MM.1S (cell line): ENCODE measurements around the gene SPRR1B.

ENCODE experiments used
- EZH2 ChIP-seq: fragments of 300-600 bp; sonication (generic); optimal IDR thresholded peaks from 2 replicates; pipeline ENCODE3; 2017; ENCODE audit warnings: low read depth, mild to moderate bottlenecking, antibody characterized with exemption, low read length, mixed read lengths
- EZH2phosphoT487 ChIP-seq: fragments of 300-600 bp; sonication (generic); IDR thresholded peaks from 2 replicates; pipeline ENCODE4 v1.6.1; 2018; ENCODE audit warnings: antibody characterized with exemption, low read length
- TF ChIP-seq, protein P1 (sequence below): fragments of 300-600 bp; sonication (generic); IDR thresholded peaks from 2 replicates; pipeline ENCODE4 v1.5.1; 2016; ENCODE audit warnings: antibody characterized with exemption, low read length, mixed read lengths

DNA sequence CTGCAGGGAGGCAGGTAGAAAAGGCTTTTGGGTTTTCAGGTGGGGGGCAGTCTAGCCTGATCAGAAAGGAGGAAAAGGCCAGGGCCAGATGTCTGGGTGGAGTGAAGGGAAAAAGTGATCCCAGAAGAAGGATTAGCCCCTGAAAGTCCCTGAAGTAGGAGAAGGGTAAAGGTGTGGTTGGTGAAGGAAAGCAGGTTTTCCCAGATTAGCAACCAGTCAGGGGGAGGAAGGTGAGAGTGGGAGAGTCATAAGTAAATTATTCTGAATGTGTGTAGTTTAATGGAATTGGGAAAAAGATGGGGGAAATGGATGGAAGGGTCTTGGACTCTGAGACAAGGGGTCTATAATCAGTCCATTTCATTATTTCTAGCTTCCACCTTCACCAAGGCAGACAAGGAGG lies 47.8 kb upstream of the SPRR1B start:
- TF ChIP-seq EZH2 (no peak), EZH2phosphoT487 (no peak)
- TF ChIP-seq, protein P1, sequence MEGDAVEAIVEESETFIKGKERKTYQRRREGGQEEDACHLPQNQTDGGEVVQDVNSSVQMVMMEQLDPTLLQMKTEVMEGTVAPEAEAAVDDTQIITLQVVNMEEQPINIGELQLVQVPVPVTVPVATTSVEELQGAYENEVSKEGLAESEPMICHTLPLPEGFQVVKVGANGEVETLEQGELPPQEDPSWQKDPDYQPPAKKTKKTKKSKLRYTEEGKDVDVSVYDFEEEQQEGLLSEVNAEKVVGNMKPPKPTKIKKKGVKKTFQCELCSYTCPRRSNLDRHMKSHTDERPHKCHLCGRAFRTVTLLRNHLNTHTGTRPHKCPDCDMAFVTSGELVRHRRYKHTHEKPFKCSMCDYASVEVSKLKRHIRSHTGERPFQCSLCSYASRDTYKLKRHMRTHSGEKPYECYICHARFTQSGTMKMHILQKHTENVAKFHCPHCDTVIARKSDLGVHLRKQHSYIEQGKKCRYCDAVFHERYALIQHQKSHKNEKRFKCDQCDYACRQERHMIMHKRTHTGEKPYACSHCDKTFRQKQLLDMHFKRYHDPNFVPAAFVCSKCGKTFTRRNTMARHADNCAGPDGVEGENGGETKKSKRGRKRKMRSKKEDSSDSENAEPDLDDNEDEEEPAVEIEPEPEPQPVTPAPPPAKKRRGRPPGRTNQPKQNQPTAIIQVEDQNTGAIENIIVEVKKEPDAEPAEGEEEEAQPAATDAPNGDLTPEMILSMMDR, result no peak
